Measurements from ENCODE around the gene IFITM1. TPM values are rescaled to one million over a fixed set of nuclear protein-coding genes. Genes with fewer than 3 reads are reported as not detected.

Gene IFITM1
- total RNA-seq, 1 experiment from 2014 or later = 544 TPM

DNA sequence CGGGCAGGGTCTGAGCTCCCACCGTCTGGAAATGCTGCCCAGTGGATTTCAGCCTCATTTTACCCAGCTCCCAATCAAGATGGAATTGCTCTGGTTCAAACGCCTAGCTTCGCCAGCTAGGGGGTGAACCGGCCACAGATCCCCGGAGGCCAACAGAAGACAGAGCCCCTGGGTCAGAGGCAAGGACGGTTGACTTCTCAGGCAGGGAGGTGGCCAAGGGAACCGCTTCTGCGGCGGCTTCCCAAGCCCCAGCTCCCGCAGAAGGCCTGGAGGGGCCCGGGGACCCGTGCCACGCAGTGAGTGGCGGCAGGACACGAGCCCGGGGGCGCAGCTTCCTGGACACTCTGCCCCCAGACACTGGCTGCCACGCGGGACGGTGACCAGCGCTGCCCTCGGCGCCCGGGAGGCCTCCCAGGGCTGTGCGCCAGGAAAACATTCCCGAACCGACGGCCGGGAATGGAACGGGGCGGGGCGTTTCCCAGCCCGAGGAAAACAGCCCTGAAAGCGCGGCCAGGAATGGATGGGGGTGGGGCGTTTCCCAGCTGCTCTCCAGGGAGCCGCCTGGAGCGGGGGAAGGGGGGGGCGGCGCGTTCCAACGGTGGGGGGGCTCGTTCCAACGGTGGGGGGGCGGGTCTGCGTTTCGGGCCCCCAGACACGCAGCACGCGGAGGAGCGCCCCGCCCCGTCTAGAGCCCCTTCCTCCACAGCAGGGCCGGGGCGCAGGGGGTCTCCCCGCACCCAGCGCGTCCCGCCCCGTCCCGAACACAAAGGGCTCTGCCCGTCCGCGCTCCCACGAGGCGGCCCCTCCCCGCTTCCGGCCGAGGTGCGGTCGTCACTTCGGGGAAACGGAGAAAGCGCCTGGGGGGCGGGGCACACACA, 42.0 kb downstream of the IFITM1 start:
- CTCF ChIA-PET = interaction anchor here (0.7 to 3.9 kb wide), 15 partner anchors 8 to 105 kb away, joined by 3 to 38 read pairs (median 6); partner anchors contain the start of gene IFITM2
- peaks cover 17% of the 10 kb centered on the region for H3K9me3 Mint-ChIP-seq
- peaks cover 3% of the 10 kb centered on the region for H3K36me3 Mint-ChIP-seq
- peaks cover 11% of the 10 kb centered on the region for H3K27me3 Mint-ChIP-seq (ENCODE audit: low read depth)
- H3K4me3 Mint-ChIP-seq = peak overlapping the region; percentile 37
- TF ChIP-seq, protein P1, sequence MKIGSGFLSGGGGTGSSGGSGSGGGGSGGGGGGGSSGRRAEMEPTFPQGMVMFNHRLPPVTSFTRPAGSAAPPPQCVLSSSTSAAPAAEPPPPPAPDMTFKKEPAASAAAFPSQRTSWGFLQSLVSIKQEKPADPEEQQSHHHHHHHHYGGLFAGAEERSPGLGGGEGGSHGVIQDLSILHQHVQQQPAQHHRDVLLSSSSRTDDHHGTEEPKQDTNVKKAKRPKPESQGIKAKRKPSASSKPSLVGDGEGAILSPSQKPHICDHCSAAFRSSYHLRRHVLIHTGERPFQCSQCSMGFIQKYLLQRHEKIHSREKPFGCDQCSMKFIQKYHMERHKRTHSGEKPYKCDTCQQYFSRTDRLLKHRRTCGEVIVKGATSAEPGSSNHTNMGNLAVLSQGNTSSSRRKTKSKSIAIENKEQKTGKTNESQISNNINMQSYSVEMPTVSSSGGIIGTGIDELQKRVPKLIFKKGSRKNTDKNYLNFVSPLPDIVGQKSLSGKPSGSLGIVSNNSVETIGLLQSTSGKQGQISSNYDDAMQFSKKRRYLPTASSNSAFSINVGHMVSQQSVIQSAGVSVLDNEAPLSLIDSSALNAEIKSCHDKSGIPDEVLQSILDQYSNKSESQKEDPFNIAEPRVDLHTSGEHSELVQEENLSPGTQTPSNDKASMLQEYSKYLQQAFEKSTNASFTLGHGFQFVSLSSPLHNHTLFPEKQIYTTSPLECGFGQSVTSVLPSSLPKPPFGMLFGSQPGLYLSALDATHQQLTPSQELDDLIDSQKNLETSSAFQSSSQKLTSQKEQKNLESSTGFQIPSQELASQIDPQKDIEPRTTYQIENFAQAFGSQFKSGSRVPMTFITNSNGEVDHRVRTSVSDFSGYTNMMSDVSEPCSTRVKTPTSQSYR (CRISPR knock-in tag; IDR thresholded peaks at IDR 0.05) = peak; percentile 63; the same call in 1 of the 2 replicates
- TF ChIP-seq JAZF1 (CRISPR knock-in tag; IDR thresholded peaks at IDR 0.05) (no peak), ZNF423 (CRISPR knock-in tag; IDR thresholded peaks at IDR 0.05) (peak; percentile 54; the same call in 1 of the 2 replicates), CREB1 (CRISPR knock-in tag; IDR thresholded peaks at IDR 0.05) (no peak), FOXK1 (CRISPR knock-in tag; IDR thresholded peaks at IDR 0.05) (peak; percentile 64; the same call in 1 of the 2 replicates), CBFB (CRISPR knock-in tag; IDR thresholded peaks at IDR 0.05; ENCODE audit: low read depth) (0 out of 2 replicates have a peak, but pooled peaks have one; percentile 78), TP53 (CRISPR knock-in tag; IDR thresholded peaks at IDR 0.05) (0 out of 2 replicates have a peak, but pooled peaks have one; percentile 63), KAT7 (CRISPR knock-in tag; IDR thresholded peaks at IDR 0.05; ENCODE audit: borderline replicate concordance) (no peak), SOX15 (CRISPR knock-in tag; IDR thresholded peaks at IDR 0.05) (no peak)
- TF ChIP-seq, protein P2, sequence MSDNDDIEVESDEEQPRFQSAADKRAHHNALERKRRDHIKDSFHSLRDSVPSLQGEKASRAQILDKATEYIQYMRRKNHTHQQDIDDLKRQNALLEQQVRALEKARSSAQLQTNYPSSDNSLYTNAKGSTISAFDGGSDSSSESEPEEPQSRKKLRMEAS (CRISPR knock-in tag; IDR thresholded peaks at IDR 0.05) = peak; percentile 62
- peak overlapping the region; percentile 94 for H3K27ac Mint-ChIP-seq
- peak; percentile 93 for DNase-seq (ENCODE audit: low spot score)
- POLR2A ChIA-PET = interaction anchor here (0.8 to 2.2 kb wide), 11 partner anchors 15 to 147 kb away, joined by 3 to 15 read pairs (median 4); no protein-coding TSS in a partner anchor
- ATAC-seq = peak; percentile 86
- H3K4me1 Mint-ChIP-seq = peaks cover 33% of the 10 kb centered on the region

DNA sequence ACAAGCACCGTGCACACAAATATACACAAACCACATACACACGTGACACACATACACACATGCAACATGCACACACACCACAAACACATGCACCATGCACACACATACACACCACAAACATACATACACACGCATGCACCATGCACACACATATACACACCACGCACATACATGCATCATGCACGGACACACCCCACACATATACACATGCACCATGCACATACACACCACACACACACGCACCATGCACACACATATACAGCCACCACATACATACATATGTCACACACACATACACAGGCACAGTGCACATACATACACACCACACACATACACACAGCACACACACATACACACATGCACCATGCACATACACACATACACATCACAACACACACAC, 42.8 kb downstream of the IFITM1 start:
- Mint-ChIP-seq H3K27me3 (ENCODE audit: low read depth) (peaks cover 15% of the 10 kb centered on the region), H3K27ac (no peak overlapping the region), H3K9me3 (peaks cover 25% of the 10 kb centered on the region), H3K4me3 (no peak overlapping the region), H3K36me3 (peaks cover 11% of the 10 kb centered on the region), H3K4me1 (peaks cover 27% of the 10 kb centered on the region)
- POLR2A ChIA-PET = interaction anchor here (0.9 to 2.2 kb wide), 4 partner anchors 23 to 148 kb away, joined by 3 to 10 read pairs (median 7); no protein-coding TSS in a partner anchor
- DNase-seq (ENCODE audit: low spot score) = no peak
- TF ChIP-seq IRF2 (CRISPR knock-in tag; IDR thresholded peaks at IDR 0.05; ENCODE audit: borderline replicate concordance, low read depth) = no peak
- TF ChIP-seq, protein P3, sequence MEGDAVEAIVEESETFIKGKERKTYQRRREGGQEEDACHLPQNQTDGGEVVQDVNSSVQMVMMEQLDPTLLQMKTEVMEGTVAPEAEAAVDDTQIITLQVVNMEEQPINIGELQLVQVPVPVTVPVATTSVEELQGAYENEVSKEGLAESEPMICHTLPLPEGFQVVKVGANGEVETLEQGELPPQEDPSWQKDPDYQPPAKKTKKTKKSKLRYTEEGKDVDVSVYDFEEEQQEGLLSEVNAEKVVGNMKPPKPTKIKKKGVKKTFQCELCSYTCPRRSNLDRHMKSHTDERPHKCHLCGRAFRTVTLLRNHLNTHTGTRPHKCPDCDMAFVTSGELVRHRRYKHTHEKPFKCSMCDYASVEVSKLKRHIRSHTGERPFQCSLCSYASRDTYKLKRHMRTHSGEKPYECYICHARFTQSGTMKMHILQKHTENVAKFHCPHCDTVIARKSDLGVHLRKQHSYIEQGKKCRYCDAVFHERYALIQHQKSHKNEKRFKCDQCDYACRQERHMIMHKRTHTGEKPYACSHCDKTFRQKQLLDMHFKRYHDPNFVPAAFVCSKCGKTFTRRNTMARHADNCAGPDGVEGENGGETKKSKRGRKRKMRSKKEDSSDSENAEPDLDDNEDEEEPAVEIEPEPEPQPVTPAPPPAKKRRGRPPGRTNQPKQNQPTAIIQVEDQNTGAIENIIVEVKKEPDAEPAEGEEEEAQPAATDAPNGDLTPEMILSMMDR (IDR thresholded peaks at IDR 0.05) = no peak
- TF ChIP-seq, protein P4, sequence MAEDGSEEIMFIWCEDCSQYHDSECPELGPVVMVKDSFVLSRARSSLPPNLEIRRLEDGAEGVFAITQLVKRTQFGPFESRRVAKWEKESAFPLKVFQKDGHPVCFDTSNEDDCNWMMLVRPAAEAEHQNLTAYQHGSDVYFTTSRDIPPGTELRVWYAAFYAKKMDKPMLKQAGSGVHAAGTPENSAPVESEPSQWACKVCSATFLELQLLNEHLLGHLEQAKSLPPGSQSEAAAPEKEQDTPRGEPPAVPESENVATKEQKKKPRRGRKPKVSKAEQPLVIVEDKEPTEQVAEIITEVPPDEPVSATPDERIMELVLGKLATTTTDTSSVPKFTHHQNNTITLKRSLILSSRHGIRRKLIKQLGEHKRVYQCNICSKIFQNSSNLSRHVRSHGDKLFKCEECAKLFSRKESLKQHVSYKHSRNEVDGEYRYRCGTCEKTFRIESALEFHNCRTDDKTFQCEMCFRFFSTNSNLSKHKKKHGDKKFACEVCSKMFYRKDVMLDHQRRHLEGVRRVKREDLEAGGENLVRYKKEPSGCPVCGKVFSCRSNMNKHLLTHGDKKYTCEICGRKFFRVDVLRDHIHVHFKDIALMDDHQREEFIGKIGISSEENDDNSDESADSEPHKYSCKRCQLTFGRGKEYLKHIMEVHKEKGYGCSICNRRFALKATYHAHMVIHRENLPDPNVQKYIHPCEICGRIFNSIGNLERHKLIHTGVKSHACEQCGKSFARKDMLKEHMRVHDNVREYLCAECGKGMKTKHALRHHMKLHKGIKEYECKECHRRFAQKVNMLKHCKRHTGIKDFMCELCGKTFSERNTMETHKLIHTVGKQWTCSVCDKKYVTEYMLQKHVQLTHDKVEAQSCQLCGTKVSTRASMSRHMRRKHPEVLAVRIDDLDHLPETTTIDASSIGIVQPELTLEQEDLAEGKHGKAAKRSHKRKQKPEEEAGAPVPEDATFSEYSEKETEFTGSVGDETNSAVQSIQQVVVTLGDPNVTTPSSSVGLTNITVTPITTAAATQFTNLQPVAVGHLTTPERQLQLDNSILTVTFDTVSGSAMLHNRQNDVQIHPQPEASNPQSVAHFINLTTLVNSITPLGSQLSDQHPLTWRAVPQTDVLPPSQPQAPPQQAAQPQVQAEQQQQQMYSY (CRISPR knock-in tag; IDR thresholded peaks at IDR 0.05) = no peak
- TF ChIP-seq SMAD4 (CRISPR knock-in tag; IDR thresholded peaks at IDR 0.05) = no peak
- TF ChIP-seq CREM (CRISPR knock-in tag; IDR thresholded peaks at IDR 0.05) = no peak
- TF ChIP-seq PRRX2 (CRISPR knock-in tag; IDR thresholded peaks at IDR 0.05) = no peak
- ATAC-seq = no peak
- CTCF ChIA-PET = interaction anchor here (1.2 to 3.9 kb wide), 5 partner anchors 22 to 106 kb away, joined by 3 to 38 read pairs (median 9); partner anchors contain the start of gene IFITM2
